HG03095 (cell line): ENCODE data around the gene TRAF3.
"Not testable (repeated sequence)": the region's sequence is repeated elsewhere in the genome, so short reads cannot be mapped to it uniquely, and the experiment has no call there.

Source experiments
- ATAC-seq: cut with Tn5 transposase; IDR thresholded peaks from one replicate; pipeline ENCODE4 v1.9.1; 2021; ENCODE audit warnings: moderate library complexity; ENCODE audit not compliant: unreplicated experiment

TRAF3 gene

GRCh38 chr14:102859911-102860310 is 82.7 kb downstream of the TRAF3 start:
- no peak for ATAC-seq

DNA sequence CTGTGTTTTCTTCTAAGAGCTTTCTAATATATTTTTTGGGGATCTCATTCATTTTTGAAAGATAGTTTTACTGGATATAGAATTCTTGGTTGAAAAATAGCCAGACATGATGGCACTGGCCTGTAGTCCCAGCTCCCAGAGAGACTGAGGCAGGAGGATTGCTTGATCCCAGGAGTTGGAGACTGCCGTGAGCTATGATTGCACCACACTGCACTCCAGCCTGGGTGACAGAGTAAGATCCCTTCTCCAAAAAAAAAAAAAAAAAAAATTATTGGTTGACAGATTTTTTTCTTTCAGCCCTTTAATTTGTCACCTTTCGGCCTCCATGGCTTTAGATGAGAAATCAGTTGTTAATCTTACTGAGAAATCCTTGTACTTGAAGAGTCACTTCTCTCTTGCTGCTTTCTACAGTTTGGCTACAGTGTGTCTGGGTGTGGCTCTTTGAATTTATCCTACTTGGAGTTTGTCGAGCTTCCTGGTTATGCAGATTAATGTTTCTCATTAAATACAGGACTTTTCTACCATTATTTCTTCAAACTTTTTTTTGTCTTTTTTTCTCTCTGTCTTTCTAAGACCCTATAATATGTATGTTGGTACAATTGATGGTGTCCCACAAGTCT is 85.0 kb downstream of the TRAF3 start:
- no peak for ATAC-seq

- ATAC-seq, result no peak
These were observed 86.1 kb downstream of the TRAF3 start for GRCh38 chr14:102863381-102863780.

DNA sequence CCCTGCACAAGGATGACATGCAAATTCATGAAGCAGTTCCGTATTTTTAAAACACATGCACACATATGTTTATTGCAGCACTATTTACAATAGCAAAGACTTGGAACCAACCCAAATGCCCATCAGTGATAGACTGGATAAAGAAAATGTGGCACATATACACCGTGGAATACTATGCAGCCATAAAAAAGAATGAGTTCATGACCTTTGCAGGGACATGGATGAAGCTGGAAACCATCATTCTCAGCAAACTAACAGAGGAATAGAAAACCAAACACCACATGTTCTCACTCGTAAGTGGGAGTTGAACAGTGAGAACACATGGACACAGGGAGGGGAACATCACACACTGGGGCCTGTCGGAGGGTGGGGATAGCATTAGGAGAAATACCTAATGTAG is 88.7 kb downstream of the TRAF3 start:
- not testable (repeated sequence) for ATAC-seq

DNA sequence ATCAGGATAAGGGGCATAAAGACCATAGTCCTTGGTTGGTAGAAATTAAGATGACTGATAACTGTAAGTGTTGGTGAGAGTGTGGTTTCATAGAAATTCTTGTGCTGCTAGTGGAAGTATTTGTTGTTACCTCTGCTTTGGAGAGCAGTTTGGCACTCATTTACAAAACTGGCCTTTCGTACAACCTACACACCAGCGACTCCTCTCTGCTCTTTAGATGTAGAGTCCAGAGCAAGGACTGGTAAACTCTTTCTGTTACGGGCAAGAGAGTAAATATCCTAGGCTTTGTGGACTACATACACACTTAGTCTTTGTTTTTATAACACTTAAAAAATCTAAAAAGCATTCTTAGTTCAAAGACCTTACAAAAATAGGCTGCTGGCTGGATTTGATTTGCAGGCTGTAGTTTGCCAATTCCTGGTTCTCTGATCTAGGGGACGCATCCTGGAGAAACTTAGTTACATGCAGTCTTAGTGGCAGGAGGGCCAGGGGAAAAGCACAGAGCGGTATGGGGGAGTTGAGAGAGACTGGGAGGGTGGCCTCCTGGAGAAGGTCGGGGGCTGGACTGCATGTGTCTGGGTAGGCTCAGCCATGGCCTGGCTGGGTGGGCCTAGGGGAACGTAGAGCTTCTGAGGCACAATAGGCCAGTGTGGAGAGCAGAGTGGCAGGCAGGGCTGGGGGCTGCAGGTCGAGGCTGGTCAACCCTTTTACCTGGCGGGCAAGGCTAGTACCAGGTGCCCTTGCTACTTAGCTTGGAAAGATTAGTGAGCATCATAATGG is 89.9 kb downstream of the TRAF3 start:
- no peak for ATAC-seq

DNA sequence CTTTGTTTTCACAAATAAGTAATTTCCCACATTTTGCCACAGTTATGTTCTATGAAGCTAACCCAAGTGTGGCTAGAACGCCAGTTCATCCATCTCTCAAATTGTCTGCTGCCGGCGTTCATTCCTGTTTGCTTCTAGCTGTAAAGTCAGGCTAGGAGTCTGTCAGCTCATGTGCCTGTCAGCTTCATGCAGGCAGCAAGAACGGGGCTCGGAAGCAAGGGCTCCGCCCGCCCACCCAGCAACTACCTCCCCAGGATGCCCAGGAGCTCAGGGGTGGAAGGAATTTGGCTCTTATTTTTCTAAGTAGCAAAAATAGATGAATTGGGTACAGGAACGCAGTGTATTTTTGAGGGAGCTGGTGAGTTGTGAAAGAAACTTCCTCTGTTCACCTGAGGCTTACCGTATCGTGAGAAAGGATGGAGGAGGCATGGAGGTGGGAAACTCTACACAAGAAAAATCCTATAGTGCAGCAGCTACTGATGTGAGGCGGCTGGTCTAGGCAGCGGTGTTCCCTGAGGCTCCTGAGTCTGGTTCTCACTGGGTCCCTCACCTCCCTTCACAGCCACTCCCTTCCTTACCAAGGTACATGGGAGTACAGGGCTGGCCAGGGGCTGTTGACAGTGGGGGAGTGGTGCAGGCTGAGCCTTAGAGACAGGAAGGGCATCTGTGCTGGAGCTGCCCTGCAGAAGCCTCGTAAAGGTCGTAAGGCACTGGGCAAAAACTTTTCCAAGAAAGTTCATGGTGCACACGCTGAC is 90.8 kb downstream of the TRAF3 start:
- no peak for ATAC-seq

DNA sequence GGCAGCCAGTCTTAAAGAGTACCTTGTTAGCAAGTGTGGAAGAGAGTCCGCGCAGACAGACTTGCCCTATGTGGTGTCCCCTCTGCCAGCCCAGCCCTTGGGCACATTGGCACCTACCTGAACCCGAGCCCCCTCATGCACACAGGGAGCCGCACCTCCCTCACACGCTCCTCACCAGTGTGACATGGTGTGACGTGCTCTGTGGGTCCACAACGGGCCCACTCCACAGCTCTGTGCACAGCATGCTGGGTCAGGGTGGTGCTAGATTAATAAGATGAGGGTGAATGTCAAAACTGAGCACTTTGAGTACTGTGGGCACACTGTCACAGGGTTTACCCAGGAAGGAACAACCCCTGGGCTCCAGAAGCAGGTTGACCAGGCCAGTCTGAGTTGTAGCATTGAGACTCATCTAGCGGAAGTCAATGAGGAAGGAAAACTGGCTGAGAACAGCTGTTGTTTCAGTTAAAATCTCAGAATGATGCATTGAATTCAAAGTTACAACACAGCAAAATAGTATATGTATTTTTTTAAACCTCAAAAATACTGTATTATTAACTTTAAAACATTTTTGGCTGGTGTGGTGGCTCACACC is 91.8 kb downstream of the TRAF3 start:
- no peak for ATAC-seq

GRCh38 chr14:102870246-102870645 is 93.0 kb downstream of the TRAF3 start:
- ATAC-seq, result no peak

- ATAC-seq, result no peak
These were observed 94.0 kb downstream of the TRAF3 start for GRCh38 chr14:102870994-102871831.

- no peak for ATAC-seq
These were observed 94.8 kb downstream of the TRAF3 start for GRCh38 chr14:102872020-102872419.

DNA sequence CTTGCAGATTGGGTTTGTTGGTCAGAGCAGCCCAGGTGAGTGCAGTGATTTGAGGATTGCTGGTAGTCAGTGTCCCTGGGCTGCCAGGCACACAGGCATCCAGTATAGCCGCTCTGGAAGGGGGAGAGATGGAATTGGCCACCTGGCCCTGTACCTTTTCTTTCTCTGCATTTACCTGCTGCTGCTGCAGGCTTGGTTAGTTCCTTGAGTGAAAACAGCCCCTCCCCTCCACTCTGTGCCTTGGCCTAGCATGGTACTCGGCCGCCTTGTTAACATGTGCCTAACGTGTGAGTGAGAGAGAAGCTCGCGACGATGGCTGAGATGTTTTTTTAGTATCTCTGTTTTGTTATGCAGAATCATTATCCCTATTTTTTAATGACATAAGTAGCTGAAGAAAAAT is 95.9 kb downstream of the TRAF3 start:
- no peak for ATAC-seq

DNA sequence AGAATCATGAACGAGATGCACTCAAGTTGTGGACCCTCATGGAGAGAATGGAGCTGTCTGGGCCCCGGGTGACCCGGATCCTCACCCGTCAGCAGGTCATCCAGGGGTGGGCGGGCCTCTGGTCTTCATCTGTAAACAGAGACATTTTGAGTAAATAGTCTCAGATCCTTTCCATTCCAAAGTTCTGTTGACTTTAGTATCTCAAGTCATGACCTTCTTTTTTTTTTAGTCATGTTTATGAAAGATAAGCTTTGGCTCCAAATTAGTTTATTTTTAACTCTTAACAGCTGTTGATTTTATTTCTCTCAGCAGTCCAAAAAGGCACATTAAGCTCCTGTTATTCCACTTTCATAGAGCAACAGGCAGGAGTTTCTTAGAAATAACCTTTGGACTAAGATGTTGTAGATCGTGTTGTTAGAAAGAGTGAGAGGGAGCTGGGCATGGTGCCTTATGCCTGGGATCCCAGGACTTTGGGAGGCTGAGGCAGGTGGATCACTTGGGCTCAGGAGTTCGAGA is 96.4 kb downstream of the TRAF3 start:
- no peak for ATAC-seq

DNA sequence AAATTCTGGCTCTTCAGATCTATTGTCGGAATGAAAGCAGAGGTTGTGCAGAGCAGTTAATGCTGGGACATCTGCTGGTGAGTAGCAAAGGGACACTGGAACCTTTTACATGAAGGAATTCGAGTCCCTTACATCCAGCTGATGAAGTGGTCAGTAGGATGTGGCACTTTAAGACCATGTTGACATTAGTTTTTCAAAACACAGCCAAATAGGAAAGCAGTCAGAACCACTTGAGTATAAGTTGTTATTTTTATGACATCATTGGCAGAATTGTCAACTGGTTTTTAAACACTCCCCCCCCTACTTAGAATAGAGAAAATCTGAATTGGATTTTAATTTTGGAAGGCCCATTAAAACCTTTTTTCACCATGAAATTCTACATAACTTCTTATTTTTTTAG is 98.4 kb downstream of the TRAF3 start:
- no peak for ATAC-seq

- ATAC-seq, result not testable (repeated sequence)
These were observed 100.3 kb downstream of the TRAF3 start for GRCh38 chr14:102877511-102877910.

GRCh38 chr14:102878174-102878969 is 101.1 kb downstream of the TRAF3 start:
- ATAC-seq, result no peak

DNA sequence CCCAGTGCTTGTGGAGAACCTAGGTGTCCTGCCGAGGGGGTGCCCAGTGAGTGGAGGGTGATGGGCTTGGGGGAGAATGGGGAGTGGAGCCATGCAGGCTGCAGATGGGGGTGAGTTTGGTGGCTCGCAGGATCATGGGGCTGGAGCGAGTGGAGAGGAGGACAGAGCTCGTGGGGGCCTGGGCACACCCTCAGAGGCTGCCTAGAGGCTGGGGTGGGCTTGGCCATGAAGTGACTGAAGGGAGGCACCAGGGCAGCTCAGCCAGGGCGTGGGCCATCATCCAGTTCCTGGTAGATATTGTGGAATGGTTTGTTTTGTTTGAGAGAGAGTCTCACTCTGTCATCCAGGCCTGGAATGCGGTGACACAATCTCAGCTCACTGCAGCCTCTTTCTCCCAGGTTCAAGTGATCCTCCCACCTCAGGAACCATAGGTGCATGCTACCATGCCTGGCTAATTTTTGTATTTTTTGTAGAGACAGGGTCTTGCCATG is 101.8 kb downstream of the TRAF3 start:
- no peak for ATAC-seq

GRCh38 chr14:102882226-102882906 is 105.1 kb downstream of the TRAF3 start:
- no peak for ATAC-seq

GRCh38 chr14:102883089-102883541 is 105.9 kb downstream of the TRAF3 start:
- no peak for ATAC-seq

GRCh38 chr14:102883554-102883953 is 106.3 kb downstream of the TRAF3 start:
- no peak for ATAC-seq
